Activated CD8-positive, alpha-beta memory T cell treated with anti-CD3 and anti-CD28 coated beads, Interleukin-2, amount 10 ng/mL, durations not matched to agents 7 days and 5 days (primary cell): ENCODE data around the gene FAM204A. TPM values are rescaled to one million over a fixed set of nuclear protein-coding genes. Genes with fewer than 3 reads are reported as not detected.

ENCODE experiments used
- ATAC-seq: fragments of 150-1000 bp; cut with Tn5 transposase; one replicate; pipeline ENCODE4 v1.10.0; 2021; ENCODE audit warnings: moderate library complexity
- CTCF ChIA-PET: fragments of 350-600 bp; sonication (Branson Sonifier 250); formaldehyde crosslinking; loops from one replicate; lab custom pipeline; 2021; ENCODE audit warnings: antibody characterized with exemption; lab: Charles Lee
- DNase-seq: peaks from one replicate; pipeline ENCODE4 v3.0.0-alpha.2; 2020
- H3K27ac Mint-ChIP-seq: one replicate; pipeline ENCODE4 v1.8.0; 2021; ENCODE audit warnings: mild to moderate bottlenecking, mixed read lengths
- H3K27me3 Mint-ChIP-seq: one replicate; pipeline ENCODE4 v1.8.0; 2021; ENCODE audit warnings: mixed read lengths
- H3K36me3 Mint-ChIP-seq: one replicate; pipeline ENCODE4 v1.8.0; 2021; ENCODE audit warnings: mild to moderate bottlenecking, mixed read lengths
- H3K4me1 Mint-ChIP-seq: one replicate; pipeline ENCODE4 v1.8.0; 2021; ENCODE audit warnings: mixed read lengths
- H3K4me3 Mint-ChIP-seq: one replicate; pipeline ENCODE4 v1.8.0; 2021; ENCODE audit warnings: mild to moderate bottlenecking, moderate library complexity, mixed read lengths
- H3K9me3 Mint-ChIP-seq: one replicate; pipeline ENCODE4 v1.8.0; 2022; ENCODE audit warnings: low read depth, mixed read lengths
- total RNA-seq, 2 experiments: library from RNA; stranded (reverse); gene quantifications; one replicate each; pipeline ENCODE4 v1.2.3, GENCODE V29; 2021

Gene FAM204A
- total RNA-seq, 2 experiments from 2014 or later: 51.7 to 59.7 TPM

DNA sequence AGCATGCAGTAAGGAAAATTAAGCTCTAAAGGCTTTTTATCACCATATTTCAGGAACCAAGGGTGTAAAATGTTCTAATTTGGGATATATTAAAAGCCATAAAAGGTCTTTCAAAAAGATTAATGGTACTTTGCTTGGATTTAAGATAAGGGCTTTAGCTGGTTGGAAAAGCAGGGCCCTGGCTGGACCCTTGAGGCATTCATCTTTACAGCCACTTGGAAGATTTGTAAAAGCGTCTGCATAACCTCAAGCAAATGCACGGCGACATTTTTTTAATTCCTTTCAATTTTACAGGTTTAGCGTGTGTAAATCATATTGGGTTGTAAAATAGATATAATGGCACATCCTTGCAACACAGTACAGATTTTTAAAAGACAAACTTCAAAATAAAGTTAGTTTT is 27.2 kb downstream of the FAM204A start:
- H3K4me1 Mint-ChIP-seq: no peaks in the 10 kb centered on the region
- CTCF ChIA-PET: no interaction called here
- H3K27ac Mint-ChIP-seq: no peak overlapping the region
- no peak for ATAC-seq
- H3K36me3 Mint-ChIP-seq: peaks cover 3% of the 10 kb centered on the region
- no peak for DNase-seq
- H3K9me3 Mint-ChIP-seq: no peaks in the 10 kb centered on the region
- no peak overlapping the region for H3K4me3 Mint-ChIP-seq
- no peaks in the 10 kb centered on the region for H3K27me3 Mint-ChIP-seq

- Mint-ChIP-seq H3K27ac (no peak overlapping the region), H3K27me3 (no peaks in the 10 kb centered on the region), H3K9me3 (no peaks in the 10 kb centered on the region), H3K4me1 (no peaks in the 10 kb centered on the region), H3K36me3 (peaks cover 5% of the 10 kb centered on the region), H3K4me3 (no peak overlapping the region)
- CTCF ChIA-PET: interaction anchor here (0.6 kb wide), 1 partner anchor 252 kb away, joined by 4 read pairs; no protein-coding TSS in a partner anchor
- no peak for DNase-seq
- ATAC-seq: no peak
These were observed 30.6 kb downstream of the FAM204A start for GRCh38 chr10:118311505-118311904.

GRCh38 chr10:118310822-118311221 is 31.3 kb downstream of the FAM204A start:
- no peak for DNase-seq
- Mint-ChIP-seq H3K27me3 (no peaks in the 10 kb centered on the region), H3K4me1 (no peaks in the 10 kb centered on the region), H3K4me3 (no peak overlapping the region), H3K9me3 (no peaks in the 10 kb centered on the region), H3K27ac (no peak overlapping the region), H3K36me3 (peaks cover 5% of the 10 kb centered on the region)
- ATAC-seq: no peak
- CTCF ChIA-PET: no interaction called here

DNA sequence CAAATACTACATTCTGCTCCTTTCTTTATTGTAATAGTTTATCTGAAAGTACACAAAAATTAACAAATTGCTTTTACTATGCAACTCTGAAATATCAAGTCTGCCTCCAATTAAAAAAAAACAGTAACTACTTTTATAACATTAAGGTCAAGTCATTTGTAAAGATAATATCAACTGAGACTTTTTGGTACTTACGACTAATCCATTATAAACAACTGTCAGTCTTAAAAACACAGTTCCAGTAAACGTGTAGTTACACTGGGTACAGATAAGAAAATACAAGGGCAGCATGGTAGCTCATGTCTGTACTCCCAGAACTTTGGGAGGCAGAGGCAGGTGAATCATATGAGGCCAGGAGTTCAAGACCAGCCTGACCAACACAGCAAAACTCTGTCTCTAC is 32.2 kb downstream of the FAM204A start:
- no peak overlapping the region for H3K4me3 Mint-ChIP-seq
- no peaks in the 10 kb centered on the region for H3K9me3 Mint-ChIP-seq
- DNase-seq (no peak), ATAC-seq (no peak)
- H3K27me3 Mint-ChIP-seq: no peaks in the 10 kb centered on the region
- CTCF ChIA-PET: interaction anchor here (0.7 kb wide), 1 partner anchor 1849 kb away, joined by 3 read pairs; no protein-coding TSS in a partner anchor
- H3K36me3 Mint-ChIP-seq: peaks cover 5% of the 10 kb centered on the region
- H3K4me1 Mint-ChIP-seq: no peaks in the 10 kb centered on the region
- no peak overlapping the region for H3K27ac Mint-ChIP-seq

- peaks cover 11% of the 10 kb centered on the region for H3K36me3 Mint-ChIP-seq
- DNase-seq (no peak), ATAC-seq (no peak)
- H3K4me3 Mint-ChIP-seq: no peak overlapping the region
- H3K27me3 Mint-ChIP-seq: no peaks in the 10 kb centered on the region
- H3K9me3 Mint-ChIP-seq: no peaks in the 10 kb centered on the region
- CTCF ChIA-PET: interaction anchor here (1.0 kb wide), 1 partner anchor 115 kb away, joined by 3 read pairs; no protein-coding TSS in a partner anchor
- H3K4me1 Mint-ChIP-seq: no peaks in the 10 kb centered on the region
- H3K27ac Mint-ChIP-seq: no peak overlapping the region
These were observed 33.5 kb downstream of the FAM204A start for GRCh38 chr10:118308664-118309063.

DNA sequence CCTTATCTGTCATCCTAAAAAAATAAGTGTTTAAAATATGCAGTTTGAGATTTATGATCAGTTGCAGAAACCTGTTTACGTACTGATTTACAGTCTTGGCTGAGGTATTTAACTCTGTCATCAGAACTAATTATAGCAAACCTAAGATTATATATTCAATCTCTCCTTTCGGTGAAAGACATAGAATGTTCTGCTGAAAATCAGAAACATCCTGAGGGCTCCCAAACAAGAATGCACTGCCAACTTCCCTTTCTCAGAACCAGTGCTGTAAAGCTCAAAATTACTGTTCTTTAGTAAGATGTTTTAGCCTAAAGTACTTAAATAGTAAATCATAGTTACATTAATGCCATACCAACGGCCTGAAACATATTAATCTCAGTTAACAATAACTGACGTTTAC is 34.3 kb downstream of the FAM204A start:
- Mint-ChIP-seq H3K27me3 (no peaks in the 10 kb centered on the region), H3K4me1 (no peaks in the 10 kb centered on the region), H3K27ac (no peak overlapping the region), H3K9me3 (no peaks in the 10 kb centered on the region), H3K4me3 (no peak overlapping the region), H3K36me3 (peaks cover 13% of the 10 kb centered on the region)
- CTCF ChIA-PET: no interaction called here
- DNase-seq (no peak), ATAC-seq (no peak)

- CTCF ChIA-PET: no interaction called here
- no peaks in the 10 kb centered on the region for H3K4me1 Mint-ChIP-seq
- no peaks in the 10 kb centered on the region for H3K9me3 Mint-ChIP-seq
- no peak overlapping the region for H3K27ac Mint-ChIP-seq
- H3K36me3 Mint-ChIP-seq: peaks cover 13% of the 10 kb centered on the region
- H3K27me3 Mint-ChIP-seq: no peaks in the 10 kb centered on the region
- DNase-seq (no peak), ATAC-seq (no peak)
- H3K4me3 Mint-ChIP-seq: no peak overlapping the region
These were observed 34.9 kb downstream of the FAM204A start for GRCh38 chr10:118307220-118307619.

DNA sequence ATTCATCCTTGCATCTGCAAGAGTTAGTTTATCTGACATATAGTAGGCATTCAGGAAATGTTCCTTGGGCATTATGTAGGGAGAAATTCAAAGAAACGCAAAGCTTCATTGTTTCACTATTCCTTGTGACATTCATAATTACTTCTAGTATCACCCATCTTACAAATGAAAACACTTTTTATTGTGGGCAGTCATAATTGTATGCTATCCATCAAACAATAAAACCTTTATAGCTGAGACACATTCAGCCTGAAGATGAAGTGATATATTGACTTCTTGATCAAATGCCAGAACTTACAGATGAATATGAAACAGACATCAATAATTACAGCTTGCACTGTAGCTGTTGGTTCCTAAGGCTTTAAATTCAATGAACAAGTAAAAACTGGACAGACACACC is 36.4 kb downstream of the FAM204A start:
- no peak overlapping the region for H3K4me3 Mint-ChIP-seq
- H3K36me3 Mint-ChIP-seq: peaks cover 13% of the 10 kb centered on the region
- H3K27me3 Mint-ChIP-seq: no peaks in the 10 kb centered on the region
- H3K27ac Mint-ChIP-seq: no peak overlapping the region
- DNase-seq: no peak
- ATAC-seq: no peak
- CTCF ChIA-PET: interaction anchor here (0.9 kb wide), 1 partner anchor 32 kb away, joined by 3 read pairs; no protein-coding TSS in a partner anchor
- H3K9me3 Mint-ChIP-seq: no peaks in the 10 kb centered on the region
- H3K4me1 Mint-ChIP-seq: no peaks in the 10 kb centered on the region

GRCh38 chr10:118304521-118304920 is 37.6 kb downstream of the FAM204A start:
- Mint-ChIP-seq H3K36me3 (peaks cover 8% of the 10 kb centered on the region), H3K9me3 (no peaks in the 10 kb centered on the region), H3K27me3 (no peaks in the 10 kb centered on the region), H3K4me3 (no peak overlapping the region), H3K4me1 (no peaks in the 10 kb centered on the region), H3K27ac (no peak overlapping the region)
- no peak for ATAC-seq
- CTCF ChIA-PET: no interaction called here
- no peak for DNase-seq

- no peaks in the 10 kb centered on the region for H3K4me1 Mint-ChIP-seq
- H3K27me3 Mint-ChIP-seq: no peaks in the 10 kb centered on the region
- CTCF ChIA-PET: no interaction called here
- no peak overlapping the region for H3K4me3 Mint-ChIP-seq
- DNase-seq (no peak), ATAC-seq (no peak)
- H3K36me3 Mint-ChIP-seq: peaks cover 8% of the 10 kb centered on the region
- no peaks in the 10 kb centered on the region for H3K9me3 Mint-ChIP-seq
- H3K27ac Mint-ChIP-seq: no peak overlapping the region
These were observed 40.9 kb downstream of the FAM204A start for GRCh38 chr10:118301211-118301610.

DNA sequence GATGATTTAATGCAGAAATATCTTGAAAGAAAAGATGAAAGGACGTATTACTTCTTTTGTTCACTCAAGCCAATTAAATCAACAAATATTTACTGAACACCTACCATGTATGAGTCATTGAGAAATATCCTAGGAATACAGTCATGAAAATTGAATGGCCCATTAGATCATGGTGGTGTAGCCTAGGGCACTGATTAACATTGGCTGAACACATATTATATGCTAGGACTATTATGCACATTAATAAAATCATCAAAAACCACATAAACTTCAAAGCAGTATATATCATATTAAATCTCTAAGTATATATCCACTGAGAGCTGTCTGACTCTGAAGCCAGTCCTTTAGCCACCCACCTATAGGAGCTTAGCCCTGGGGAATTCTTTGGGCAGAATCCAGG is 41.8 kb downstream of the FAM204A start:
- H3K27ac Mint-ChIP-seq: no peak overlapping the region
- ATAC-seq: no peak
- CTCF ChIA-PET: no interaction called here

DNA sequence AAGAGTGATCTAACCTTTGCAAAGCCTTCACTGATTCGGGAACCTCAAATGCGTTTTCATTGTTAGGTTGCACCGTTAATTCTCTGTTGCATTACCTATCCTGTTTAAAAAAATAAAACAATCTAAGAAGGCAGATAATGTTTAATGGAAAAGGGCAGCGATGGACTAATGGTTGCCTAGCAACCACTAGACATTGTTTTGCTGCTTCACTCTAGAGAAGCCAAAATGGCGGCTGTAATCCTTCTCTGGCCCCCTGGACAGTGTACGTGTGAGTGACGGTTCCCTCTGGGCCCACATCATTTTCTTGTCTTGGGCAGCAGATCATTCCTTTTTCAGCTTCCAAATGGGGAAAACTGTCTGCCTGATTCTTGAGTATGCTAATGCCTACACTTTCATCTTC is 43.3 kb downstream of the FAM204A start:
- Mint-ChIP-seq H3K9me3 (no peaks in the 10 kb centered on the region), H3K4me3 (no peak overlapping the region), H3K27ac (no peak overlapping the region), H3K27me3 (peaks cover 4% of the 10 kb centered on the region), H3K4me1 (no peaks in the 10 kb centered on the region), H3K36me3 (peaks cover 1% of the 10 kb centered on the region)
- no peak for DNase-seq
- no peak for ATAC-seq
- CTCF ChIA-PET: no interaction called here

More for the DNA sequence above, 41.8 kb downstream of the FAM204A start:
- no peak overlapping the region for H3K4me3 Mint-ChIP-seq
- H3K4me1 Mint-ChIP-seq: no peaks in the 10 kb centered on the region
- H3K36me3 Mint-ChIP-seq: peaks cover 8% of the 10 kb centered on the region
- no peak for DNase-seq
- H3K9me3 Mint-ChIP-seq: no peaks in the 10 kb centered on the region
- no peaks in the 10 kb centered on the region for H3K27me3 Mint-ChIP-seq

DNA sequence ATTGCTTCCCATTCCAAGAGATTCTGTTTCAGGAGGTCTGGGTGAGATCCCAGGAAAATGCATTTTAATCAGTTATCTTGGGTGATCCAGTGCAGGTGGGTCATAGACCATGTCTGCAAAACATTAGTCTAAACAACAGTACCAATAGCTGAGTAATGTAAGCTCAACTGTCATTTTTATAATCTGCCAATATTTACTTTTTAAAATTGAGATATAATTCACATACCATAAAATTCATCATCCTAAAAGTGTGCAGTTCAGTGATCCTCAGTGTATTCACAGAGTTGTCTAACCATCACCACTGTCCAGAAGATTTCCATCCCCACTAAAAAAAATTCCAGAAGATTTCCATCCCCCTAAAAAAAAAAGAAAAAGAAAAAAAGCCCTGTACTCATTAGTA is 51.0 kb downstream of the FAM204A start:
- DNase-seq (no peak), ATAC-seq (no peak)
- H3K4me3 Mint-ChIP-seq: no peak overlapping the region
- H3K36me3 Mint-ChIP-seq: no peaks in the 10 kb centered on the region
- H3K27me3 Mint-ChIP-seq: peaks cover 27% of the 10 kb centered on the region
- no peak overlapping the region for H3K27ac Mint-ChIP-seq
- H3K9me3 Mint-ChIP-seq: no peaks in the 10 kb centered on the region
- no peaks in the 10 kb centered on the region for H3K4me1 Mint-ChIP-seq
- CTCF ChIA-PET: no interaction called here

- CTCF ChIA-PET: no interaction called here
- DNase-seq: no peak
- ATAC-seq: no peak
- Mint-ChIP-seq H3K4me1 (no peaks in the 10 kb centered on the region), H3K9me3 (no peaks in the 10 kb centered on the region), H3K27me3 (peaks cover 27% of the 10 kb centered on the region), H3K27ac (no peak overlapping the region), H3K36me3 (no peaks in the 10 kb centered on the region), H3K4me3 (no peak overlapping the region)
These were observed 51.6 kb downstream of the FAM204A start for GRCh38 chr10:118290471-118290995.
